Activated CD4-positive, alpha-beta T cell treated with anti-CD3 and anti-CD28 coated beads for 48 hours (primary cell): ENCODE results near the gene SLC25A30.
A peak's percentile ranks its signal among the peaks of the same experiment; 100 is the strongest.

Experiments used
- DNase-seq: peaks from one replicate; pipeline ENCODE4 v3.0.0-alpha.2; 2020

SLC25A30 gene, protein sequence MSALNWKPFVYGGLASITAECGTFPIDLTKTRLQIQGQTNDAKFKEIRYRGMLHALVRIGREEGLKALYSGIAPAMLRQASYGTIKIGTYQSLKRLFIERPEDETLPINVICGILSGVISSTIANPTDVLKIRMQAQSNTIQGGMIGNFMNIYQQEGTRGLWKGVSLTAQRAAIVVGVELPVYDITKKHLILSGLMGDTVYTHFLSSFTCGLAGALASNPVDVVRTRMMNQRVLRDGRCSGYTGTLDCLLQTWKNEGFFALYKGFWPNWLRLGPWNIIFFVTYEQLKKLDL

DNA sequence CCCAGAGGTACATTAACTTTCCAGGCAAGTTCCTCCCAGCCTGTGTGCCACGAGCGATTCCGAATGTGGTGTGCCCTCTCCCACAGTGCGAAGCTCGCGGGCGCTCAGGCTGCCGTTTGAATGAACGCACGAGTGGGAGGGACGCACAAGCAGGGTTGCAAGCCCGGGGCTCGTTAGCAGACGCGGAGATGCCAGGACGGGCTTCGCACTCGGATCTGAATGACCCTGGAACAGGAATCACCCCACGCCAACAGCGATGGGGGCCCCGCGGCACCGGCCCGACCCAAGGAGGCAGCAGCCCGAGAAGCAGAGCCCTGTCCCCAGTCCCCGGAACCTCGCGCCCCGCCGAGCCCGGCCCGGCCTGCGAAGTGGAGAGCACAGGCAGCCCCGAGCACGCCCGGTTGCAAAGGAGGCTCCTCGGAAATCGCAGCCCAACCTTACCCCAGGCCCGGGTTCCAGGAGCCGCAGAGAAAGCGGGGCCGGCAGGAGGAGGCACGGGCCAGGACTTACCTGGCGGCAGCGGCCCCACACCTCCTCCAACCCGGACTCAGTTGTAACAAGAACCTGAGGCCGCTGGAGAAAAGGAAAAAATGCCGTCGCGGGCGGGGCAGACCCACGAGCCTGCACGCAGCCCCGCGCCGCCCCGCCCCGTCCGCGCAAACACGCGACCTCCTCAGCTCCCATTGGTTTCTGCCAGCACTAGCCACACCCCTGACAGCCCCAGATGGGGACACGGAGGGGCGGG lies at the start of gene SLC25A30:
Gene SLC25A30, minus strand, starts transcription at position 584 of the 745 bp plus-strand sequence. CDS start 6,948 bp downstream, outside the sequence.
- DNase-seq: peak; percentile 94

GRCh38 chr13:45466359-45466758 lies 48.2 kb upstream of the SLC25A30 start:
- no peak for DNase-seq

GRCh38 chr13:45464687-45465453 lies 46.7 kb upstream of the SLC25A30 start, which contains the start of gene COG3:
TSS of gene COG3 (plus strand) at chr13:45464939. CDS start at chr13:45465037, 98 bp downstream.
- DNase-seq: peak; percentile 97

DNA sequence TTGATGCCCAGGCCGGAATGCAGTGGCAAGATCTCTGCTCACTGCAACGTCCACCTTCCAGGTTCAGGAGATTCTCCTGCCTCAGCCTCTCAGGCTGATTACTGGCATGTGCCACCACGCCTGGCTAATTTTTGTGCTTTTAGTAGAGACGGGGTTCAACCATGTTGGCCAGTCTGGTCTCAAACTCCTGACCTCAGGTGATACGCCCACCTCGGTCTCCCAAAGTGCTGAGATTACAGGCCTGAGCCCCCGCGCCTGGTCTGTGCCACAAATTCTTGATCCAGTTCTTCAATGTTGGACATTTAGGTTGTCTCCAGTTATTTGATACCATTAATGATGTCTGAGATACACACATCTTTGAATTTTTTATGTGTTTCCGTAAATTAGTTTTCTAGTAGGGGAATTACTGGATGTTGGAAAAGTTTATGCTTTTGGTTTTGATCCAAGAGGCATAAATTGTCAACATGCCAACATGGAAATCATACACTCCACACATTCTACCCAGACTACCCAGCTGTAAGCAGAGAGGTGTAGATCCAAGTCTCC lies 46.0 kb upstream of the SLC25A30 start:
- no peak for DNase-seq

DNA sequence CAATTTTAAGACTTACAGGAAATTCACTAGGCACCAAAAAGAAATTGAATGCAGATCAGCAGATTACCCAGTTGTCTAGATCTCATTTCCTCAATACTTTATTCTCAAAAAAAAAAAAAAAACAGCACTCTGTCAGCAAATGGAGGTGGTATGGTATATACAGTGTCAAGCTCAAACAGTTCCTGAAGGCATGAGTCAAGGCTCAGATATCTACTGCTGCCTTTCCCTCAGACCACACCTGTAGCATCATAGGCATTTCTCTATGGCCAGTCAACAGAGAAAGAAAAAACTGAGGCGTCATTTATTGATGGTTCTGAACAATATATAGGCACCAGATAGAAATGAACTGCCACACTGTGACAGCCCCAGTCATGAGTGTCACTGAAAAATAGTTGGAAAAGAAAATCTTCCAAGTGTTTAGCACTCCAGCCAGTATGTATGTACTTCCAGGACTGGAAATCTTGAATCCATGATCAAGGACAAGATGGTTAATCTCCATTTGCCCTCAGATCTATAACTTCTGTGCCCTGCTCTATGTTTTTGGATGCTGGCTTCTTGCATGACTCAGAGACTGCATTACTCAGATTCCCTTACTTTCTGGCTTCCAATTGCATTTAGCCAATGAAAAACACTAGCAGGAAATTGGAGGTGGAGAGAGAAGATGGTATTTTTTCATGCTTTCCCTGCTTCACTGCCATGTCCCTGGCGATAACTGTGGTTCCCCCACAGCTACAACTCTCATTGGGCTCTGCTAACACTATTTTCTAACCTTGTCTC lies 38.2 kb upstream of the SLC25A30 start:
- no peak for DNase-seq

DNA sequence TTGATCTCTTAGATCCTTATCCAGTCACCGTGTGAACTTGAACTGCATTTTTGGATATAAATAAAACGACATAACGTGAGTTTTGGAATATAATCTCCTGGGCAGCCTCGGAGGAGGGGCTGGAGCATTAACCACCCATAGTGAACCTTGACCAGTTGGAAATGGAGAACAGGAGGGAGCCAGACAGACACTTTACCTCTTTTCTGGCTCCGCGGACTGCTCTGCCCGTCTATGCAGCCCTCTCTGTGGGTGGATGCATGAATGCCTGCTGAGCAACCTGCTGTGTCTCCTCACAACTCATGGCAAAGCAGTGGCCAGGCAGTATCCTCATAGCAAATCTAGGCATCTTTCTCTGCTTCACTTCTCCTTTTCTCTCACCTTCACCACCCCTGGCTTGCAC lies 36.0 kb upstream of the SLC25A30 start:
- no peak for DNase-seq

GRCh38 chr13:45451282-45451681 lies 33.1 kb upstream of the SLC25A30 start:
- DNase-seq: no peak

DNA sequence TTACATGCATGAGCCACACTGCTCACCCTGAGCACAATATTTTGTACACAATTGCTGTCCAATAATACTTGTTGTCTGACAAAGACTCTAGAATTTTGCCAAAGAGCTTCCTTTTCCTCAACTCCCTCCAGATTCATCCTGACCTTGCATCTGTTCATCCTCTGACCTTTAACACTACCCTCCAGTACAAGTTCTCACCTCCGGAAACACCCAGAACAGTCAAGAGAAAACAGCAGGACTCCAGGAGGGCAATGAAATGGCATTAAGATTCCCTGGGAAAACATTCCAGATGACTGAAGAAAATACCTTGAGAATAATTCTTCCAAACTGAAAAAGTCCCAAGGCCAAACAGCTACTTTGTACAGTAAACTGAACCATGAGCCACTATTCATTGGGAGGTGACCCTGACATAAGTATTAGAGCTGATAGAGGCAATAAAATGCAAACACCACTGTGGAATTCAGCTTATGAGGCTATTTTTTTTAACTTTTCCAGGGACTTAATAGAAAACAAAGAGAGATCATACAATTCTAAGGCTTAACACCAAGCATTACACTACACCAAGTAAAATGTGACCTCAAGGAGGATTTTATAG lies 30.9 kb upstream of the SLC25A30 start:
- no peak for DNase-seq

DNA sequence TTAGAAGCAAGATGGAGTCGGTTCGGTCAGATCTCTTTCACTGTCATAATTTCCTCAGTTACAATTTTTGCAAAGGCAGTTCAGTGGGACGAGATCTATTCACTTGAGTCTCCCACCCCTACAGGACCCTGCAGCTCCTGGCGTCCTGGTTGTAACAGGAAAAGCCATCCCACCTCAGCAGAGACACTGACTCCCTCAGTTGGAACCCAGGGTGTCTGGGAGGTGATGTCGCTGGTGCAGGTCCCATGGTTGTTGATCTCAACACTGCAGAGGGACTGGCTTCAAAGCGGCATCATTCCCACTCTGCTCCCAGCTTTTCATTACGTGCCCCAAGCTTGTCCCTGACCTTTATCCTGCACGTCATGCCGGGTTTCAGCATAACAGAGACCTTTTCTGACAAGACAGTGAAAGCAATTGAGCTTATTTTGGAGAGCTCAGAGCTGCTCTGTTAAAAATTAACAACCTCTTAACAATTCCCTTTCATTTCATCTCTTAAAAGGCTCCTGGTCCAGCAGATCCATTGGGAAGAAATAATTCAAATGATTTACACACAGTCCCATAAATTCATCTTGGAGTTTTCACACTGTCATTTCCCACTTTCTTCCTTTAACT lies 29.0 kb upstream of the SLC25A30 start:
- no peak for DNase-seq

- DNase-seq: no peak
These were observed 28.0 kb upstream of the SLC25A30 start for GRCh38 chr13:45446181-45446580.

DNA sequence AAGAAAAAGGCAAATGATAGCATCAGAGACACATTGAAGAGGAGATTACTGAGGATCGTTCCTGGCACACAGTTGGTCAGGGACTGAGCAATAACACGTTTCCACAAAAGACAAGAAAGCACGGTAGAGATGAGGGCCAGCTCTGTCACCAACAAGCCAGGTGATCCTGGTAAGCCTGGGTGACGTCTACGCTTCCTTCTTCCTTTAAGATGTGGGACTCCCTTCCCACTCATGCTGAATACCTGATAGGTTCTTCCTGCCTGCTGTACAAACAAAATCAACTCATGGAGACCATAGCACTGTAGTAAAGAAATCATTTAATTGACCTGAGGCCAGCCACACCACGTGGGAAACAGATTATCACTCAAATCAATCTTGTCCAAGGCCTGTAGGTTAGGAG lies 26.9 kb upstream of the SLC25A30 start:
- no peak for DNase-seq

DNA sequence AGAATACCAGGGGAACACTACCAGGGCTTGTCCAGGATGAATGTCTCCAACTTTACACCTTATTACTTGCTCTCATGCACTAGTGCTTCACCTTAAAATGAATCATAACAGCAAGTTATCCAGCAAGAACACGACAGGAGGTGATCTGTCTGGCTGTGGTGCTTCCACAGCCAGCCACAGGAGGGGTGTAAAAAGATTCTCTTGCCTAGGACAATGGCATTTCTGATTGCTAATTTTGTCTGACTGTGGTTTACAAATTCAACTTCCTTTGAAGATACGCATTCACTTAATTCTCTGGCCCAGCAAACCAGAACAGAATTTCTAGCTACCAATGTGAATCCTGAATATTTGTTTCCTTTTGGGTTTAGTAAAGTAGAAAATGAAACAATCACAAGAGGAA lies 23.5 kb upstream of the SLC25A30 start:
- peak; percentile 37 for DNase-seq

DNA sequence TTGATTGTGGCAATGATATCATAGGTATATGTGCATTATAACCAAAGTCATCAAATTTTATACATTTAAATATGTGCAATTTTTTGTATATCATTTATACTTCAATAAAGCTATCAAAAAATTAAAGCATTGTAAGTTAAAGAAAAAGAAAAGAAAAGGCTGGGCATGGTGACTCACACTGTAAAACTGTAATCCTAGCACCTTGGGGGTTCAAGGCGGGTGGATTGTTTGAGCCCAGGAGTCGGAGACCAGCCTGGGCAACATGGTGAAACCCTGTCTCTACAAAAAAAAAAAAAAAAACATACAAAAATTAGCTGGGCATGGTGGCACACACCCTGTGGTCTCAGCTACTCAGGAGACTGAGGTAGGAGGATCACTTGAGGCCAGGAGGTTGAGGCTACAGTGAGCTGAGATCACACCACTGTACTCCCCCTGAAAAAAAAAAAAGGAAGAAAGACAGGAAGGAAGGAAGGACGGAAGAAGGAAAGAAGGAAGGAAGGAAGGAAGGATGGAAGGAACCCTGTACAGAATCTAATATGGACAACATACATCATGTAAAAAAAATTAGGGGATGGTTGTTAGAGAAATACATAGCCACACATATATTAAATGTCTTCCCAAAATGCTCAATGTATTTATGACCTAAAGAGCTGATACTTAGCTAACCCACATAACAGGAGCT lies 21.7 kb upstream of the SLC25A30 start:
- DNase-seq: no peak

DNA sequence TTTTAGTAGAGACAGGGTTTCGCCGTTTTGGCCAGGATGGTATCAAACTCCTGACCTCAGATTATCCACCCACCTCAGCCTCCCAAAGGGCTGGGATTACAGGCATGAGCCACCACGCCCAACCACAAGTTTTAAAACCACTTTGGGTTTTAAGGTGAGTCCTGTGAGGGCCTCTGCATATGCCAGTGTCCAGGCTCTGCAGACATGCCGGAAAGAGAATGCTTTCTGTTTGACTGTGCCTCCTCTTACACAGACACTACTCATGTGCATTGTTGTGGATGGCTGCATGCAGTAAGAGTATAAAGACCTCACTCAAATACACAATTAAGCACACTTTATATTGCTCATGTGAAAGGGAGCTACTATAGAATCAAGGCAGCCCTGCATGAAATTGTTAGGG lies 20.8 kb upstream of the SLC25A30 start:
- no peak for DNase-seq

GRCh38 chr13:45437947-45438346 lies 19.8 kb upstream of the SLC25A30 start:
- DNase-seq: no peak

GRCh38 chr13:45436953-45437352 lies 18.8 kb upstream of the SLC25A30 start:
- no peak for DNase-seq

DNA sequence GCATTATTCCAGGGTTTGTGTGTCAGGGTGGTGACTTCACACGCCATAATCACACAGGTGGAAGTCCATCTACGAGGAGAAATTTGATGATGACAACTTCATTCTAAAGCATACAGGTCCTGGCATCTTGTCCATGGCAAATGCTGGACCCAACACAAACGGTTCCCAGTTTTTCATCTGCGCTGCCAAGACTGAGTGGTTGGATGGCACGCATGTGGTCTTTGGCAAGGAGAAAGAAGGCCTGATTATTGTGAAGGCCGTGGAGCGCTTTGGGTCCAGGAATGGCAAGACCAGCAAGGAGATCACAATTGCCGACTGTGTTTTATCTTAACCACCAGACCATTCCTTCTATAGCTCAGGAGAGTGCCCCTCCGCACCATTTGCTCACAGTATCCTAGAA lies 18.2 kb upstream of the SLC25A30 start:
- DNase-seq: no peak

- DNase-seq: no peak
These were observed 16.6 kb upstream of the SLC25A30 start for GRCh38 chr13:45434556-45435371.

- no peak for DNase-seq
These were observed 15.2 kb upstream of the SLC25A30 start for GRCh38 chr13:45433381-45433790.
